Suppressor macrophage (primary cell): Measurements from ENCODE around the gene TMEM221.
A peak's percentile ranks its signal among the peaks of the same experiment; 100 is the strongest.
"Not testable (repeated sequence)": the region's sequence is repeated elsewhere in the genome, so short reads cannot be mapped to it uniquely, and the experiment has no call there.

ENCODE experiments used
- DNase-seq, 4 experiments: peaks; one replicate each; pipeline ENCODE4 v3.0.0-alpha.2; 2020 to 2022
- total RNA-seq, 17 experiments: gene quantifications; one replicate each; lab custom pipeline; 2026; ENCODE audit warnings: mixed read lengths in 6 of 17, inconsistent platforms in 3 of 17; lab: John Stamatoyannopoulos, UW

The TMEM221 gene
- total RNA-seq, result 0 to 1.1 (median 0) reads per million in 17 experiments

DNA sequence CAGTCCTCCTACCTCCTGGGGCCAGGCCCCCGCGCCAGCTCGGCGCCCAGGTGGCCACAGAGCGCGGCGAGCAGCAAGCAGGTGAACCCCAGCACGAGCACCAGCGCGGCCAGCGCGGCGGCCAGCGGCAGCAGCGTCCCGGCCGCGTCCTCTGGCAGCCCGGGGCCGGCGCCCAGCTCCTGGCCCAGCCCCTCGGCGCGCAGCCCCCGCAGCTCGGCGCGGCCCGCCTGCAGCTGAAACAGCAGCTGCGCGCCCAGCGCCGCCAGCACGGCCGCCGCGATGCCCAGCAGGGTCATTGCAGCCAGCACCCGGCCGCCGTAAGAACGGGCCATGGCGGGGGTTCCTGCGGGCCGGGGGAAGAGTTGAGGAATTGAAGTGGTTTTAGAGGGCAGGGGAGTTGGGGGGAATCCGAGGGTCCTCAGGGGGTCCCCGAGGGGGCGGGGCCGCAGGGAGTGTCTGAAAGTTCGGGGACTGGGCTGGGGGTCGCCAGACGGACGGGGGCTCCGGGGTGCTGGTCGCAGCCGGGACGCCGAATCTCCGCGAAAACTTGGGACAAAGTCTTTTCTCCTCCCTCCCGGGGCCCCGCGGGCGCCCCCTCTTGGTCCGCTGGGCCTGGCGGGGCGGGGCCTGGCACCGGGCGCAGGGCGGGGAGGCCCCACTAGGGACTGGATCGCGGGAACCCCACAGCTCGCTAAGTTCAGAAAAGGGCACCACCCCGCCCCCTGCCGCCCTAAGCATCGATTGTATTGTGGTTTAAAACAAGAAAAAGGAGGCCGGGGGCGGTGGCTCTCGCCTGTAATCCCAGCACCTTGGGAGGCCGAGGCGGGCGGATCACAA, at the start of gene TMEM221:
Gene TMEM221, minus strand, starts transcription at position 538 of the 837 bp plus-strand sequence. Its CDS starts 206 bp downstream, at position 332.
- DNase-seq, result peak; percentile 36 to 83 (median 54)

DNA sequence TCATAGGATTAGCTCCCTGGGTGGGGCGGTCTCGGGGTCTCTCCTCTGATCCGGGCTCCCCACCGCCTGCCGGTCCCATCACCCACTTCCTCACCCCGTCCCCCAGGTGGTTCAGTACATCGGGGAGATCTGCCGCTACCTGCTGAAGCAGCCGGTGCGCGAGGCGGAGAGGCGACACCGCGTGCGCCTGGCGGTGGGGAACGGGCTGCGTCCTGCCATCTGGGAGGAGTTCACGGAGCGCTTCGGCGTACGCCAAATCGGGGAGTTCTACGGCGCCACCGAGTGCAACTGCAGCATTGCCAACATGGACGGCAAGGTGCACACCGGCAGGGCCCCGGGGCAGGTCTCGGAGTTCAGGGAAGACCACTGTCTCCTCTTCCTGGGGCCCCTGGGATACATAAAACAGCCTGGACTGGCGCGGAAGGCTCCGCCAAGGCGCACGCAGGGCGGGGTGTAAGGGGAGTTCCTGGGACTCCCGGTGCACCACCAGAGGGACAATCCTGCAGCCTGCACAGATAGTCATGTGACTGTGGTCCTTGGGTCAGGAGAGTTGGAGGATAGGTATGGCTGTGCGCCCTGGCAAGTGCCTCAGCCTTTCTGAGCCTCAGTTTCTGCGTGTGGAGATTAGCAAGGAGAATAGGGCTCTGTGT, 48.8 kb upstream of the TMEM221 start:
- DNase-seq, result no peak

DNA sequence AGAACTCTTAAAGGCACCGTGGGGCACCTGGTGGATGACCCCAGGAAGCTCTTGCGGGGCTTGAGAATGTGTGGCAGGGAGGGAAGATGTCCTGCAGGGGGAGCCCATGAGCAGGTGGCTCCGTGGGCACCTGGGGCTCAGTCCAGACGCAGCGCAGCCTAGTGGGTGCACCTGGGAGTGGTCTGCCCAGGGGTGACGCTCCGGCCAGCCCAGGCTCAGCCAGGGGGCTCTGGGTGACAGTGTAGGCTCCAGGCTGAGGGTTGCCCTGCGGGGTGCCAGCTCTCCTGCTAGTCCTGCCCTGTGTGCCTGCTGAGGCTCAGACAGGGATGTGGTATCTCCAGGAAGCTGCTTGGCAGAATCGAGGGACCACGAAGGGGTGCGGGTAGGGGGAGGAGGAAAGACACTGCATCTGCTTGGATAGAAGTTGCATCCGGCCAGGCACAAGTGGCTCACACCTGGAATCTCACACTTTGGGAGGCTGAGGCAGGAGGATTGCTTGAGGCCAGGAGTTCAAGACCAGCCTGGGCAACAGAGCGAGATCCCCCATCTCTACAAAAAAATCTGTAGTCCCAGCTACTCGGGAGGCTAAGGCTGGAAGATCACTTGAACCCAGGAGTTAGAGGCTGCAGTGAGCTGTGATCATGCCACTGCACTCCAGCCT, 48.0 kb upstream of the TMEM221 start:
- DNase-seq, result peak; percentile 78 to 90 (median 84)

DNA sequence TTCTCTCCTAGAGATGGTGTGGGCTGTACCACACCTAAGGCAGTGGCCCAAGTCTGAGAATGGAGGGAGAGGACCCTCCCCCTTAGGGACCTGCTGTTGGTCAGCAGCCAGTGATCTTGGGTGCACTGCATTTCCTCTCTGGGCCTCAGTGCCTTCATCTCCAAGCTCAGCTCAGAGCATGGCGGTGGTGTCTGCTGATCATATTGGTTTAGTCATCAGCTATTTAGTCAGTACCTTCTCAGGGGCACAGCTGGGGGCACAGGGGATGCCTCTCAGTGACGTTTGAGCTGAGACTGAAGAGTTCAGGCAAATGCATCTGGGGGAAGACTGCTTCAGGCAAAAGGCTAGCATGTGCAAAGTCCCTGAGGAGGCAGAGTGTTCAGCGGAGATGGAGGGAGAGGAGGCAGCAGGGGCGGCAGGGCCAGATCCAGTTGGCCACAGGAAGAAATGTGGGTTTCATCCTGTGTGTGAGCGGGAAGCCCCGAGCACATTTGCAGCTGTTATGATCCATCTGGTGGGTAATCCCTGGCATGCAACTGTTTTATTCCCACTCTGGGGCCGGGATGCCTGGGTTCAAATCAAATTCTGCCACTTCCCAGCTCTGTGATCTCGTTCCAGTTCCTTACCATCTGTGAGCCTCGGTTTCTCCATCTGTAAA, 47.3 kb upstream of the TMEM221 start:
- DNase-seq, result no peak

DNA sequence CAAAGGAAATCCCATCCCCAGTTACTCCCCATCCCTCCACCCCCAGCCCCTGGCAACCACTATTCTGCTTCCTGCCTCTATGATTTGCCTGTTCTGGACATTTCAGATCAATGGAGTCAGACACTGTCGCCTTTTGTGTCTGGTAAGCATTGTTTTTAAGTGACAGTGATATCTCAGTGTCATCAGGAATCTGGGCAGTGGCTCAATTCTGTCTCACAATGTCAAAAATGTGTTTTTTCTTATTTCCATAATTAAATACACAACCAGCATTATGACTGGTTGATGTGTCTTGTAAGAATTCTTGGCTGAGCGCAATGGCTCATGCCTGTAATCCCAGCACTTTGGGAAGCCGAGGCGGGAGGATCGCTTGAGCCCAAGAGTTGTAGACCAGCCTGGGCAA, 42.8 kb upstream of the TMEM221 start:
- no peak for DNase-seq

DNA sequence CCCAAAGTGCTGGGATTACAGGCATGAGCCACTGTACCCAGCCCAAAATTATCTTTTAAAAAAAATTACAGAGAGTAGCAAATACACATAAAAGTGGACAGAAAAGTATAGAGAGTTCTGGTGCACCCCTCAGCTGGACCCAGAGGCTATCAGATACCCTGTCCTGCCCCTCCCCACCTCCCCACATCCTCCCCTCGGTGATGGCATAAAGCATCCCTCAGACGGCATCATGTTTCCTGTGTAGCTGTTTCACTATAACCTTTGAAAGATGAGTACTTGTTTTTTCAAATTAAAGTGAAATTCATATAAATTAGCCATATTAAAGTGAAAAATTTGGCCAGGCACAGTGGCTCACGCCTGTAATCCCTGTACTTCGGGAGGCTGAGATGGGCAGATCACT, 41.9 kb upstream of the TMEM221 start:
- DNase-seq, result no peak

DNA sequence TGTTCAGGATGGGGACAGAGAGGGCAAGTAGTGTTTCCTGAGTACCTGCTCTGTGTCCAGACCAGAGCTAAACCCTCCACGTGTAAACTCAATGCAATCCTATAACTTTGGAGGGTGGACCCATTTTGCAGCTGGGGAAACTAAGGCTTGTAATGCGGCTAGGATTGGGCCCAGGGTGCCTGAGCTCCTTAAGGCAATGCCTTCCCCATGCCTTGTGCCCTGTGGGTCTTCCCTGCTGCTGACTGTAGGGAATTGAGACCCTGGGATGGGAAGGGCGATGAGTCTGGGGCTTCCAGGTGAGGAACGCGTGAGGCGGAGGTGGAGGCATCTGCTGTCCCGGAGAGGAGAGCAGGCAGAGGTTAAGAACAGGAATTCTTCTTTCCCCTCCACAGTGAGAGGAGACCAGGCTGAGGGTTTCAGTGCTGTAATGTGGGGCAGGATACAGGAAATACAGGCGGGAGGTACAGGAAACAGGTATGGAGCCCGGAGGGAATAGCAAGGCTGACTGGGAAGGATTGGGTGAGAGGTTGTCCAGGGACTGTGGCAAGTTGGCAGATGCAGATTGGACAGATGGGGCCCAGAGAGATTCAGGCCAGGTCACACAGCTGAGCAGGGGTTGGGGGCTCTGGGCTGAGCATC, 41.0 kb upstream of the TMEM221 start:
- DNase-seq, result no peak

DNA sequence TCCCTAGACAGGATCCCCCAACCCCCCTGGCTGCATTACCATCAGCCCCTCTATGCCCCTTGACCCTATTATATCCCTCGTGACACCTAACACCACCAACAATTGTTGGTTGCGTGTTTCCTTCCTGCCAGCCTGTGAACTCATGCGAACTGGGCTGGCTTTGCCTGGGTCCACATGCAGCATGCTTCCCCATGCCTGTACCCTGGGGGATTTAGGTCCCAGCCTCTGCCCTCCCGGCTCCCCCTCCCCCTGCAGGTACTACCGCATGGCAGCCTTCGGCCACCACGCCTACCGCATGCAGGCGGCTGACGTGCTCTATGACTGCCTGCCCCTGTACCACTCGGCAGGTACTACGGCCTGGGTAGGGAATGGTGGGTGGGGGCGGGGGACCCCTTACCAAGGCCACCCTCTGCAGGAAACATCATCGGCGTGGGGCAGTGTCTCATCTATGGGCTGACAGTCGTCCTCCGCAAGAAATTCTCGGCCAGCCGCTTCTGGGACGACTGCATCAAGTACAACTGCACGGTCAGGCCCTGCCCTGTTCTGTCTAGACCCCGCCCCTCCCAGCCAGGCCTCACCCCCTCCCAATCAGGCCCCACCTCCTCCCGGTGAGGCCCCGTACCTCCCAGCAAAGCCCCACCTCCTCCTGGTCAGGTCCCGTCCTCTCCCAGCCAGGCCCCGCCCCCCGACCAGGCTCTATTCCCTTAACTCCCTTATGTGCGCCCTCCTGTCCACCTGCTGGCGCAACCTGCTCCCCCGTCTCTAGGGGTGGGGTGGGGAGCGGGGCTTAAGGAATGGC, 40.3 kb upstream of the TMEM221 start:
- peak in 2 of 4 experiments; percentile 55 to 72 for DNase-seq

DNA sequence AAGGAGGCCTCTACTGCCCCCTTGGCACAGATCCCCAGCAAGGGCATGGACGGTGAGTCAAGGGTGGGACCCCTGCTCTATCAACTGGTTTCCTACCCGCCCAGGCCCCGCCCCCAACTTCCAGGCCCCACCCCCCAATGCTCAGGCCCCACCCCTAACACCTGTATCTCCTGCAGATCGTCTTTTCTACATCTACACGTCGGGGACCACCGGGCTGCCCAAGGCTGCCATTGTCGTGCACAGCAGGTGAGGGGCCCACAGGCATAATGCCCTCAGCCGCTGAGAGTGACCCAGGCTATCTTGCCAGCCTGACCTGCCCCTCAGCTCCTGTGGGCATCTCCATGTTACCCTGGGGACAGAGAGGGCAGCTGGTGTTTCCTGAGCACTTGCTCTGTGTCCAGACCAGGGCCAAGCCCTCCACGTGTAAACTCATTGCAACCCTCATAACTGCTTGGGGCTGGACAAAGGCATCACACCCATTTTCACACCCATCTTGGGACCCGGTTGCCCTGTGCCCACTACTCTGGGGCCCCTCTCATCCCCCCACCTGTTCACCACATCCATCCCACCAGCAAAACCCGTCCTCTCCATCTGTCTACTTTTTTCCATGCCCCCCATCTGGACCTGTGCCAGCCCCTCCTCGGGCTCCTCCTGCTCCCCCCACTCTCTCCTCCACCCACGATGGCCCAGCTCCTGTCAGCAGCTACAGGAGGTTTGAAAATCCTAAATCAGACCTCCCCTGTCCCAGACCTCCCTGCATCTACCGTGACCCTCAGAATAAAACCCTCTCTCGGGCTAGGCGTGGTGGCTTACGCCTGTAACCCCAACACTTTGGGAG, 39.0 kb upstream of the TMEM221 start:
- DNase-seq, result no peak

DNA sequence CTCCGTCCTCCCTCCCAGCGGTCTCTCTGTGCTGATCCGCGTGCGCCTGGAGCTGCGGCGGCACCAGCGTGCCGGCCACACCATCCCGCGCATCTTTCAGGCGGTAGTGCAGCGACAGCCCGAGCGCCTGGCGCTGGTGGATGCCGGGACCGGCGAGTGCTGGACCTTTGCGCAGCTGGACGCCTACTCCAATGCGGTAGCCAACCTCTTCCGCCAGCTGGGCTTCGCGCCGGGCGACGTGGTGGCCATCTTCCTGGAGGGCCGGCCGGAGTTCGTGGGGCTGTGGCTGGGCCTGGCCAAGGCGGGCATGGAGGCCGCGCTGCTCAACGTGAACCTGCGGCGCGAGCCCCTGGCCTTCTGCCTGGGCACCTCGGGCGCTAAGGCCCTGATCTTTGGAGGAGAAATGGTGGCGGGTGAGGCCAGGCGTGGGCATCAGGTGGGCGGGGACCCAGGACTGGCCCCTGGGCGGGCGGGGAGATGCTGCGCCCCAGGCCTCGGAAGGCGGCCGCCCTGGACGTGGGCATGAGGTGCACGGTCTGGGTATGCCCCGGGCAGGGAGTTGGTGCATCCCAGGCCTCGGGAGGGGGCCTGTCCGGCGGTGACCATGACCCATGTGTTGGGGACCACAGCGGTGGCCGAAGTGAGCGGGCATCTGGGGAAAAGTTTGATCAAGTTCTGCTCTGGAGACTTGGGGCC, 38.2 kb upstream of the TMEM221 start:
- DNase-seq, result no peak

DNA sequence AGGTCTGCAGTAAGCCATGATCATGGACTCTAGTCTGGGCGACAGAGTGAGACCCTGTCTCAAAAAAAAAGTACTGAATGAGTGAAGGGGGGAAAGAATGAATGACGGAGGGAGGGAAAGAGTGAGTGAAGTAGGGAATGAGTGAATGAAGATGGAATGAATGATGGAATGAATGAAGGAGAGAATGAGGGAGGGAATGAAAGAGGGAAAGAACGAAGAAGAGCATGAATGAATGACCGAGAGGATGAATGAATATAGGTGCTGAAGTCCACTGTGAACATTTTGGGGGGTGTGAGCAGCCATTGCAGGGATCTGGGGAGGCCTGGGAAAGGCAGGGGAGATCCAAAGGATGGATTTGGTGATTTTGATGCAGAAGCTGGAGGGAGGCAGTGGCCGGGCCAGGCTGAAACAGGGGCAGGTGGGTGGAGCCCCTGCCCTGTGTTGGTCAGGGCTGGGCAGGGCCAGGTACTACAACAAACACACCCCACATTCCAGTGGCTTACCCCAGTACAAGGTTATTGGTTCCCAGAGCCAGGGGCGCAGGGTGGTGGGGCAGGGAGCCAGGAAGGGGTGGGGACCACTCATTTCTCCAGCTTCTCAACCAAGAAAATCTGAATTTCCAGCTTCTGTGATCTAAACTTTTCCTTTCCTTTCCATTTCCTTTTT, 36.2 kb upstream of the TMEM221 start:
- no peak for DNase-seq

DNA sequence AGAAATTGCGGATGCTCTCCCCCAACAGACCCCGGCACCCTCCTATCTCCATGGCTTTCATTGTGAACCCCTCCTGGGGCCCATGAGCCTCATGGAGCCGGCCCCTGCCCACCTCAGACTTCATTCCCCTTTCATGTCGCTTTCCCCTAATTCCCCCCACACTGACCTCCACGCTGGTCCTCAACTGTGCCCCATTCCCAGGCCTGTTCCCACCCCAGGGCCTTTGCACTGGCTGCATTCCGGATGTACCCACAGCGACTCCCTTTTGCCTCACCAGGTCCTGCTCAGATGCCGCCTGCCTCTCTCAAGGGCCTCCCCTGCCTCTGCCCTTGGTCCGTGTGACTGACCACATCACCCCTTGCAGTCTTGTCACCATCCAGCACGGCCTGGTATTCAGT, 35.1 kb upstream of the TMEM221 start:
- no peak for DNase-seq

DNA sequence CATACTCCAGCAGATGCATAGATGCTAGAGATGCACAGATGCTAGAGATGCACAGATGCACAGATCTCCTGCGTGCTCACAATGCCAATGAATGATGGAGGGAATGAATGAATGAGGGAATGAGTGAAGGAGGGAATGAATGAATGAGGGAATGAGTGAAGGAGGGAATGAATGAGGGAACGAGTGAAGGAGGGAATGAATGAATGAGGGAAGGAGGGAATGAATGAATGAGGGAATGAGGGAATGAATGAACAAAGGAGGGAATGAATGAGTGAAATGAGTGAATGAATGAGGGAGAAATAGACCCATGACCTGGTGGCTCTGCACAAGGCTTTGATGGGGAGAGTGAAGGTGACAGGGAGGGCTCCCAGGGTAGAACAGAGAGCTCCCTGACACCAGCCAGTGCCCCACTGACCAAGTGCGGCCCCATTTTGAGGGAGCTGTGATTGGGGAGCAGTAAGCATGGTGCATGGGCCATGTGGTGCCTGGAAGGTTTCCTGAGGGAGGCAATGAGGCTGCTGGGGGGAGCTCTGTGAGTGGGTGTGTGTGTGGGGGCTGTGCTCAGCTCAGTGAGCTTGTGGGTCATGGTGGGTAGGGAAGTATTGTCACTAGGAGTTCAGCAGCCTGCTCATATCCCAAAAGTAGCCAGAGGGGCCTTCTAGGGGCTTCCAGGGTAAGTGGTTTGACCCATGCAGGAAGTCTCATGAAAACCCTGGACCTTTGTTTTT, 34.6 kb upstream of the TMEM221 start:
- DNase-seq, result peak in 3 of 4 experiments; percentile 34 to 51 (median 45)

DNA sequence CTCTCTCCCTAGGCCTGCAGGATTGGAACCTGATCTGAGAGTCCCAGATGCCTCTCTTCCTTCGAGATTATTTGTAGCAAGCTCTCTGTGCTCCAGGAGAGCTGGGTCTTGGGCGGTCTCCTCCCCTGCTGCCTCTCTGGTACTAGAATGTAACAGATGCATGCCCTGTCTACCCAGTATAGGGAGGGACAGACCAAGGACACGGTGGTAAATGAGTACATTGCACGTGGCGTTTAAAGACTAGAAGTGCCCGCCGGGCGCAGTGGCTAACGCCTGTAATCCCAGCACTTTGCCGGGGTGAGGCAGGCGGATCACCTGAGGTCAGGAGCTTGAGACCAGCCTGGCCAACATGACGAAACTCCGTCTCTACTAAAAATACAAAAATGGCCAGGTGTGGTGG, 33.5 kb upstream of the TMEM221 start:
- DNase-seq, result no peak

DNA sequence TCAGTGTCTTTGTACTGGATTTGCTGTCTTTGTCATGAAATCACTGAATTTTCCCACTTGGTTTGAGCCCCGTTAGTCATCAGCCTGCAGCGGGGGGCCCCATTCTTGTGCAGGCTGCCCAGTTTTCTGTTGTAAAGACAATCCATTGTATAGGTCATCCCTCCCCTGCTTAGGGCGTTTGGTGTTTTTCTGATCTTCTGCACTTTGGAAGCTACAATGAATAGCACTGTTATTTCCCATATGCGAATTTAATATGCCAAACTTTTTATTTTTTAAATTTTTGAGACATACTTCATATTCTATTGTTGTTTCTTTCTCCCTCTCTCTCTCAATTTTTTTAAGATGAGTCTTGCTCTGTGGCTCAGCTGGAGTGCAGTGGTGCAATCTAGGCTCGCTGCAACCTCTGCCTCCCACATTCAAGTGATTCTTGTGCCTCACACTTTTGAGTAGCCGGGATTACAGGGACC, 30.9 kb upstream of the TMEM221 start:
- DNase-seq, result peak in 3 of 4 experiments; percentile 51 to 71 (median 59)

DNA sequence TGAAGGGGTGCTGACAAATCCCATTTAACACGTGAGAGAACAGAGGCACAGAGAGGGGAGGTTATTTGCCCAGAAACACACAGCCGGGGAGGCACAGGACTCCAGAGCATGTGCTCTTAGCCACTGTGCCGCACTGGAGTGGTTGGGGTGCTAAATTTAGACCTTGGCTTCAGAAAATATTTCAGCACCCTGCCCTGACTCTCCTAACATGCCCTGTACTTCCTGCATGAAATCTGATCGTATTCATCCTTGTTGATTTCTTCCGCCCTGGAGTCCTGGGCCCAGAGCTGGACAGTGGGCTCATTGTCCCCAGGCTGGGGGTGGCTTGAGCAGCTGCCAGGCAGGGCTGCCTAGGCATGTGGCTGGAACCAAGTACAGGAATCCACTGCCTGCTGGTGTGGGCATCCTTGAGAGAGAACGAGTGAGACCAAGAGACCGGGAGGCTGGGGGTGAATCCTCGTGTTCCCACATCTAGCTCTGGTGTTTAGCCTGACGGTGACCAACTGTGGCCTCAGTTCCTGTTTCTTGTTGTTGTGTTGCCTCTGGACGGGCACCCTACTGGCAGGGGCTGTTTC, 27.2 kb upstream of the TMEM221 start:
- peak; percentile 83 to 89 (median 86) for DNase-seq

DNA sequence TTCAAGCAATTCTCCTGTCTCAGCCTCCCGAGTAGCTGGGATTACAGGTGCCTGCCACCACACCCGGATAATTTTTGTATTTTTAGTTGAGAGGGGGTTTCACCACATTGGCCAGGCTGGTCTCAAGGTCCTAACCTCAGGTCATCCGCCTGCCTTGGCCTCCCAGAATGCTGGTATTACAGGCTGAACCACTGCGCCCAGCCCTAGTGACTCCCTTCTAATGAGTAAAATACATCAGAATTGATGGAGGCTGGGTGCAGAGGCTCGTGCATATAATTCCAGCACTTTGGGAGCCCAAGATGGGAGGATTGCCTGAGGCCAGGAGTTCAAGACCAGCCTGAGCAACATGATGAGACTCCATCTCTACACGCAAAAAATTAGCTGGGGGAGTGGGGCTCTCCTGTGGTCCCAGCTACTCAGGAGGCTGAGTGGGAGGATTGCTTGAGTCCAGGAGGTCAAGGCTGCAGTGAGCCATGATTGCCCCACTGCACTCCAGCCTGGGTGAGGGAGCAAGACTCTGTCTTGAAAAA, 26.6 kb upstream of the TMEM221 start:
- DNase-seq, result not testable (repeated sequence)

DNA sequence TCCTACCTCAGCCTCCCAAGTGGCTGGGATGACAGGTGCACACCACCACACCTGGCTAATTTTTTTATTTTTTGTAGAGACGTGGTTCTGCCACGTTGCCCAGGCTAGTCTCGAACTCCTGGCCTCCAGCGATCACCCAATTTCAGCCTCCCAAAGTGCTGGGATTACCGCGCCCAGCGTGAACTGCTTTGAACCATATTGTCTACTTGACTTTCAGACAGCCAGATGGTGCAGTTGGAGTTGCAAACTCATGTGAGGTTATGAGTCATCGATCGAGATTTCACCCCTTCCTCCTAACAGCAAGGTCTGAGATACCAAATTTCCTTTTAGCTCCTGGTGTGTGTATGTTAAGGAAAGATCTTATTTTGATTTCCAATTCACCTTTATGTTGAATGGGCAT, 24.6 kb upstream of the TMEM221 start:
- DNase-seq, result peak; percentile 82 to 92 (median 88)
